ENCODE data around the gene TTLL11. TPM values are rescaled to one million over a fixed set of nuclear protein-coding genes. Genes with fewer than 3 reads are reported as not detected.

Gene TTLL11
- total RNA-seq, 1 experiment from 2014 or later: 7.0 TPM

- no TSS peak for BruUV-seq (replicated peaks)
- Histone ChIP-seq H3K9ac (ENCODE audit: low read length) (no peak overlapping the region), H3K9me3 (ENCODE audit: low read length) (no peaks in the 10 kb centered on the region), H3K27ac (ENCODE audit: low read length) (no peak overlapping the region), H3K9me2 (replicated peaks; ENCODE audit: low read length) (no peaks in the 10 kb centered on the region), H4K20me1 (ENCODE audit: low read length) (no peaks in the 10 kb centered on the region), H3F3A (ENCODE audit: low read length, unreplicated experiment) (no peaks in the 10 kb centered on the region), H2AFZ (ENCODE audit: low read length) (no peak overlapping the region), H3K4me1 (ENCODE audit: insufficient read depth, low read length) (peaks cover 8% of the 10 kb centered on the region), H3K4me2 (ENCODE audit: low read length) (no peak overlapping the region), H3K36me3 (ENCODE audit: low read depth, low read length) (no peaks in the 10 kb centered on the region), H3K79me2 (ENCODE audit: low read length) (no peaks in the 10 kb centered on the region), H3K4me3 (ENCODE audit: low read length) (no peak overlapping the region), H3K27me3 (ENCODE audit: low read length) (no peaks in the 10 kb centered on the region)
- DNase-seq (no peak), ATAC-seq (no peak)
- intact Hi-C loops (cut with micrococcal nuclease): no loop called here
- CTCF ChIA-PET: no interaction called here
- TF ChIP-seq EZH2phosphoT487 (IDR thresholded peaks at IDR 0.05; ENCODE audit: borderline replicate concordance, low read length) (no peak), EZH2 (IDR thresholded peaks at IDR 0.05; ENCODE audit: low read length, unreplicated experiment) (no peak), CTCF (conservative IDR thresholded peaks at IDR 0.05; ENCODE audit: low read depth, low read length) (no peak)
- POLR2A ChIA-PET (ENCODE audit: unreplicated experiment): no interaction called here
Measured at GRCh38 chr9:122130837-122131236, 37.7 kb upstream of the TTLL11 start.

- no peak for ATAC-seq
- H3K36me3 ChIP-seq (ENCODE audit: low read depth, low read length): no peaks in the 10 kb centered on the region
- POLR2A ChIA-PET (ENCODE audit: unreplicated experiment): no interaction called here
- no peak for DNase-seq
- no peak for TF ChIP-seq CTCF (conservative IDR thresholded peaks at IDR 0.05; ENCODE audit: low read depth, low read length)
- TF ChIP-seq EZH2 (IDR thresholded peaks at IDR 0.05; ENCODE audit: low read length, unreplicated experiment): no peak
- TF ChIP-seq EZH2phosphoT487 (IDR thresholded peaks at IDR 0.05; ENCODE audit: borderline replicate concordance, low read length): no peak
- no peak overlapping the region for H3K4me2 ChIP-seq (ENCODE audit: low read length)
- no peak overlapping the region for H3K4me3 ChIP-seq (ENCODE audit: low read length)
- CTCF ChIA-PET: no interaction called here
- H3K9me3 ChIP-seq (ENCODE audit: low read length): no peaks in the 10 kb centered on the region
- H3K27me3 ChIP-seq (ENCODE audit: low read length): no peaks in the 10 kb centered on the region
- no peaks in the 10 kb centered on the region for H3F3A ChIP-seq (ENCODE audit: low read length, unreplicated experiment)
- no peaks in the 10 kb centered on the region for H3K79me2 ChIP-seq (ENCODE audit: low read length)
- H3K9me2 ChIP-seq (replicated peaks; ENCODE audit: low read length): no peaks in the 10 kb centered on the region
- H4K20me1 ChIP-seq (ENCODE audit: low read length): no peaks in the 10 kb centered on the region
- H3K27ac ChIP-seq (ENCODE audit: low read length): no peak overlapping the region
- intact Hi-C loops (cut with micrococcal nuclease): loop anchor here (5.0 to 10.0 kb wide), 2 partner anchors 97 to 135 kb away; partner anchors contain the start of genes LHX6, MRRF and RBM18
- no TSS peak for BruUV-seq (replicated peaks)
- H3K4me1 ChIP-seq (ENCODE audit: insufficient read depth, low read length): peaks cover 14% of the 10 kb centered on the region
- H2AFZ ChIP-seq (ENCODE audit: low read length): no peak overlapping the region
- no peak overlapping the region for H3K9ac ChIP-seq (ENCODE audit: low read length)
Measured at GRCh38 chr9:122129969-122130368, 36.9 kb upstream of the TTLL11 start.

GRCh38 chr9:122128969-122129343 is 35.8 kb upstream of the TTLL11 start:
- no TSS peak for BruUV-seq (replicated peaks)
- H3K79me2 ChIP-seq (ENCODE audit: low read length): no peaks in the 10 kb centered on the region
- H3F3A ChIP-seq (ENCODE audit: low read length, unreplicated experiment): no peaks in the 10 kb centered on the region
- ChIA-PET POLR2A (ENCODE audit: unreplicated experiment) (no interaction called here), CTCF (no interaction called here)
- no peak overlapping the region for H3K9ac ChIP-seq (ENCODE audit: low read length)
- H2AFZ ChIP-seq (ENCODE audit: low read length): no peak overlapping the region
- intact Hi-C loops (cut with micrococcal nuclease): loop anchor here (5.0 to 10.0 kb wide), 2 partner anchors 98 to 136 kb away; partner anchors contain the start of genes LHX6, MRRF and RBM18
- H4K20me1 ChIP-seq (ENCODE audit: low read length): no peaks in the 10 kb centered on the region
- peaks cover 14% of the 10 kb centered on the region for H3K4me1 ChIP-seq (ENCODE audit: insufficient read depth, low read length)
- no peak for DNase-seq
- no peaks in the 10 kb centered on the region for H3K9me3 ChIP-seq (ENCODE audit: low read length)
- H3K36me3 ChIP-seq (ENCODE audit: low read depth, low read length): no peaks in the 10 kb centered on the region
- no peaks in the 10 kb centered on the region for H3K27me3 ChIP-seq (ENCODE audit: low read length)
- H3K4me3 ChIP-seq (ENCODE audit: low read length): no peak overlapping the region
- TF ChIP-seq EZH2phosphoT487 (IDR thresholded peaks at IDR 0.05; ENCODE audit: borderline replicate concordance, low read length) (no peak), CTCF (conservative IDR thresholded peaks at IDR 0.05; ENCODE audit: low read depth, low read length) (no peak), EZH2 (IDR thresholded peaks at IDR 0.05; ENCODE audit: low read length, unreplicated experiment) (no peak)
- no peaks in the 10 kb centered on the region for H3K9me2 ChIP-seq (replicated peaks; ENCODE audit: low read length)
- H3K4me2 ChIP-seq (ENCODE audit: low read length): no peak overlapping the region
- ATAC-seq: no peak
- H3K27ac ChIP-seq (ENCODE audit: low read length): no peak overlapping the region
